Measurements from ENCODE around the gene BRSK1. TPM values are rescaled to one million over a fixed set of nuclear protein-coding genes. Genes with fewer than 3 reads are reported as not detected.

BRSK1 gene
- total and polyA plus RNA-seq, 2 donors (not counting 1 experiment from before 2014, with no cell fraction given), result 5.1 TPM

GRCh38 chr19:55315956-55316525, 32.2 kb downstream of the BRSK1 start:
- no peak for DNase-seq (ENCODE audit: low read depth in 2 of 2)
- H2AFZ ChIP-seq (ENCODE audit: low read length), result no peak overlapping the region
- no peaks in the 10 kb centered on the region for H3K79me2 ChIP-seq (ENCODE audit: control insufficient read depth, insufficient read depth, low read length)
- H3K27ac ChIP-seq (ENCODE audit: insufficient read depth, low read length), result no peak overlapping the region
- H3K27me3 ChIP-seq (ENCODE audit: control insufficient read depth, insufficient read depth, low read length), result peaks cover 2% of the 10 kb centered on the region
- H3K4me1 ChIP-seq (ENCODE audit: control insufficient read depth, extremely low read depth, insufficient read depth, low read length), result no peaks in the 10 kb centered on the region
- H3K4me2 ChIP-seq (ENCODE audit: extremely low read depth, insufficient read depth, low read length), result no peak overlapping the region
- no peaks in the 10 kb centered on the region for H3K36me3 ChIP-seq (ENCODE audit: control insufficient read depth, insufficient read depth, low read length)
- no peak for TF ChIP-seq EZH2 (IDR thresholded peaks at IDR 0.05; ENCODE audit: low read length, missing control alignments)
- TF ChIP-seq, protein P1, sequence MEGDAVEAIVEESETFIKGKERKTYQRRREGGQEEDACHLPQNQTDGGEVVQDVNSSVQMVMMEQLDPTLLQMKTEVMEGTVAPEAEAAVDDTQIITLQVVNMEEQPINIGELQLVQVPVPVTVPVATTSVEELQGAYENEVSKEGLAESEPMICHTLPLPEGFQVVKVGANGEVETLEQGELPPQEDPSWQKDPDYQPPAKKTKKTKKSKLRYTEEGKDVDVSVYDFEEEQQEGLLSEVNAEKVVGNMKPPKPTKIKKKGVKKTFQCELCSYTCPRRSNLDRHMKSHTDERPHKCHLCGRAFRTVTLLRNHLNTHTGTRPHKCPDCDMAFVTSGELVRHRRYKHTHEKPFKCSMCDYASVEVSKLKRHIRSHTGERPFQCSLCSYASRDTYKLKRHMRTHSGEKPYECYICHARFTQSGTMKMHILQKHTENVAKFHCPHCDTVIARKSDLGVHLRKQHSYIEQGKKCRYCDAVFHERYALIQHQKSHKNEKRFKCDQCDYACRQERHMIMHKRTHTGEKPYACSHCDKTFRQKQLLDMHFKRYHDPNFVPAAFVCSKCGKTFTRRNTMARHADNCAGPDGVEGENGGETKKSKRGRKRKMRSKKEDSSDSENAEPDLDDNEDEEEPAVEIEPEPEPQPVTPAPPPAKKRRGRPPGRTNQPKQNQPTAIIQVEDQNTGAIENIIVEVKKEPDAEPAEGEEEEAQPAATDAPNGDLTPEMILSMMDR (conservative IDR thresholded peaks at IDR 0.05 in 1 of 2, IDR thresholded peaks at IDR 0.05 in 1 of 2; ENCODE audit: low read depth in 1 of 2, low read length in 2 of 2), result no peak
- no peak overlapping the region for H3K4me3 ChIP-seq (replicated peaks in 1 of 4; ENCODE audit: control extremely low read depth in 1 of 4, insufficient read depth in 1 of 4, low read depth in 3 of 4, low read length in 4 of 4)
- H3K9ac ChIP-seq (ENCODE audit: insufficient read depth, low read length), result no peak overlapping the region
- no peaks in the 10 kb centered on the region for H3K9me3 ChIP-seq (ENCODE audit: control insufficient read depth, insufficient read depth, low read depth, low read length)
- H4K20me1 ChIP-seq (ENCODE audit: control insufficient read depth, extremely low read depth, insufficient read depth, low read length), result no peaks in the 10 kb centered on the region

DNA sequence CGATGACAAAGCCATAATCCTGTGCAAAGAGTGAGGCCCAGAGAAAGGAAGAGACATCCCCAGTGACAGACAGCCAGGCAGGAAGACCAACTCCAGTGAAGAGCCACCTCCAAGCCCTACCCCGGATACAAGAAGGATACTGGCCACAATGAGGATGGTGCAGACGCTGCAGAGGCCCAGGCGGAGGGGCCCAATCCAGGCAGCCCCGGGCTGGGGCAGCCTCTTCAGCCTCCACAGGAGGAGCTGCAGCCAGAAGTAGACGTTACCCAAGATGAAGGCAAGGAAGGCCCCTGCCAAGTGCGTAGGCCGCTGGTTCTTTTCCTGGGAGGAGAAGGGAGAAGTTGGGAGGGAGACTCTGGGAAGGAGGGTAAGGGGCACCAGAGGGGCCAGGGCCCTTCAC, 32.8 kb downstream of the BRSK1 start:
- H2AFZ ChIP-seq (ENCODE audit: low read length), result no peak overlapping the region
- no peaks in the 10 kb centered on the region for H3K36me3 ChIP-seq (ENCODE audit: control insufficient read depth, insufficient read depth, low read length)
- no peak overlapping the region for H3K4me3 ChIP-seq (replicated peaks in 1 of 4; ENCODE audit: control extremely low read depth in 1 of 4, insufficient read depth in 1 of 4, low read depth in 3 of 4, low read length in 4 of 4)
- H3K4me1 ChIP-seq (ENCODE audit: control insufficient read depth, extremely low read depth, insufficient read depth, low read length), result no peaks in the 10 kb centered on the region
- DNase-seq (ENCODE audit: low read depth in 2 of 2), result no peak
- no peak overlapping the region for H3K4me2 ChIP-seq (ENCODE audit: extremely low read depth, insufficient read depth, low read length)
- TF ChIP-seq EZH2 (IDR thresholded peaks at IDR 0.05; ENCODE audit: low read length, missing control alignments), result no peak
- TF ChIP-seq, protein P1 (conservative IDR thresholded peaks at IDR 0.05 in 1 of 2, IDR thresholded peaks at IDR 0.05 in 1 of 2; ENCODE audit: low read depth in 1 of 2, low read length in 2 of 2), result no peak
- no peaks in the 10 kb centered on the region for H3K9me3 ChIP-seq (ENCODE audit: control insufficient read depth, insufficient read depth, low read depth, low read length)
- H3K9ac ChIP-seq (ENCODE audit: insufficient read depth, low read length), result no peak overlapping the region
- peaks cover 2% of the 10 kb centered on the region for H3K27me3 ChIP-seq (ENCODE audit: control insufficient read depth, insufficient read depth, low read length)
- no peak overlapping the region for H3K27ac ChIP-seq (ENCODE audit: insufficient read depth, low read length)
- H3K79me2 ChIP-seq (ENCODE audit: control insufficient read depth, insufficient read depth, low read length), result no peaks in the 10 kb centered on the region
- no peaks in the 10 kb centered on the region for H4K20me1 ChIP-seq (ENCODE audit: control insufficient read depth, extremely low read depth, insufficient read depth, low read length)

- no peak overlapping the region for H3K4me3 ChIP-seq (replicated peaks in 1 of 4; ENCODE audit: control extremely low read depth in 1 of 4, insufficient read depth in 1 of 4, low read depth in 3 of 4, low read length in 4 of 4)
- H2AFZ ChIP-seq (ENCODE audit: low read length), result no peak overlapping the region
- no peaks in the 10 kb centered on the region for H3K9me3 ChIP-seq (ENCODE audit: control insufficient read depth, insufficient read depth, low read depth, low read length)
- H3K27me3 ChIP-seq (ENCODE audit: control insufficient read depth, insufficient read depth, low read length), result peaks cover 5% of the 10 kb centered on the region
- H3K79me2 ChIP-seq (ENCODE audit: control insufficient read depth, insufficient read depth, low read length), result no peaks in the 10 kb centered on the region
- H4K20me1 ChIP-seq (ENCODE audit: control insufficient read depth, extremely low read depth, insufficient read depth, low read length), result no peaks in the 10 kb centered on the region
- no peak overlapping the region for H3K4me2 ChIP-seq (ENCODE audit: extremely low read depth, insufficient read depth, low read length)
- no peak overlapping the region for H3K9ac ChIP-seq (ENCODE audit: insufficient read depth, low read length)
- H3K27ac ChIP-seq (ENCODE audit: insufficient read depth, low read length), result no peak overlapping the region
- H3K4me1 ChIP-seq (ENCODE audit: control insufficient read depth, extremely low read depth, insufficient read depth, low read length), result no peaks in the 10 kb centered on the region
- TF ChIP-seq, protein P1 (conservative IDR thresholded peaks at IDR 0.05 in 1 of 2, IDR thresholded peaks at IDR 0.05 in 1 of 2; ENCODE audit: low read depth in 1 of 2, low read length in 2 of 2), result no peak
- no peak for TF ChIP-seq EZH2 (IDR thresholded peaks at IDR 0.05; ENCODE audit: low read length, missing control alignments)
- peak; percentile 30 to 35 for DNase-seq (ENCODE audit: low read depth in 2 of 2)
- H3K36me3 ChIP-seq (ENCODE audit: control insufficient read depth, insufficient read depth, low read length), result no peaks in the 10 kb centered on the region
These were observed 36.0 kb downstream of the BRSK1 start for GRCh38 chr19:55319785-55320184.

Data from fibroblast of lung (primary cell).